8988T (cell line): Measurements from ENCODE around the gene ZNF468.
"Not testable (repeated sequence)": the region's sequence is repeated elsewhere in the genome, so short reads cannot be mapped to it uniquely, and the experiment has no call there.

Experiments used
- DNase-seq: peaks from one replicate; pipeline ENCODE4 v3.0.0; 2011

ZNF468 gene

DNA sequence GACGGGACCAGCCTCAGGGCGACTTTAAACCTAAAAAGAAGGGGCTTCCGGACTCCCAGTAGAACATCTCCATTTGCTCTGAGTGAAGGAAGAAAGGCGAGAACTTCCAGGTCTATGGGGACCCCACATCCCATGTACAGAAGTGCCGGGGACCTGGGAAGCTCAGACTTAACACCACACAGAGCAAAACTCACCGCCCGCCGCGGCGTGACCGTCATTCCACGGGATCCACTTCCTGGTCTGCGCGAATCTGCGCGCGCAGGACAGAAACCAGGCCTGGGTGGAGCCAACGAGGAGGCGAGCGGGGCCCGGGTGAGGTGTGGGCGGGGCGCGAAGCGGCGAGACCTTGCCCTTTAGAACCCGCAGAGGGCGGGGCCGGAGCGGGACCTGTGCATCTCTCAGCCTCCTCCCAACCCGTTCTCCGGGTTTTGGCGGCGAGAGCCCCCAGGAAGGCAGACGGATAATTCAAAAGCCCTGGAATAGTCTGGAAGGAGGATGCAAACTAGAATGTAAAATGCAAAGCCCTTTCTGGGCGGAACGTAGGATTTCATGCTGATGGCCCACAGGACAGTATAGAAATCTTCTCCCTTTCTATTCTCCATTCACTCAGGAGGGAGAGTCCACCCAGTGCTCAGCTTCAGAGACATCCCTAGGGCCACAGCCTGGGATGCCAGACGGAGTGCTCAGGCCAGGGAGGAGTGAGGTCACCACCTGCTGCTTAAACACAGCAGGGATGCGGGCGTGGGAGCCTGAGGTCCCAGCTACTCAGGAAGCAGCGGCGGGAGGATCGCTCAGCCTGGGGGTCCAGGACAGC, at the start of gene ZNF468:
Gene ZNF468, minus strand, starts transcription at position 242 of the 814 bp plus-strand sequence. CDS start 3,347 bp downstream, outside the sequence.
- DNase-seq = peak; percentile 12

DNA sequence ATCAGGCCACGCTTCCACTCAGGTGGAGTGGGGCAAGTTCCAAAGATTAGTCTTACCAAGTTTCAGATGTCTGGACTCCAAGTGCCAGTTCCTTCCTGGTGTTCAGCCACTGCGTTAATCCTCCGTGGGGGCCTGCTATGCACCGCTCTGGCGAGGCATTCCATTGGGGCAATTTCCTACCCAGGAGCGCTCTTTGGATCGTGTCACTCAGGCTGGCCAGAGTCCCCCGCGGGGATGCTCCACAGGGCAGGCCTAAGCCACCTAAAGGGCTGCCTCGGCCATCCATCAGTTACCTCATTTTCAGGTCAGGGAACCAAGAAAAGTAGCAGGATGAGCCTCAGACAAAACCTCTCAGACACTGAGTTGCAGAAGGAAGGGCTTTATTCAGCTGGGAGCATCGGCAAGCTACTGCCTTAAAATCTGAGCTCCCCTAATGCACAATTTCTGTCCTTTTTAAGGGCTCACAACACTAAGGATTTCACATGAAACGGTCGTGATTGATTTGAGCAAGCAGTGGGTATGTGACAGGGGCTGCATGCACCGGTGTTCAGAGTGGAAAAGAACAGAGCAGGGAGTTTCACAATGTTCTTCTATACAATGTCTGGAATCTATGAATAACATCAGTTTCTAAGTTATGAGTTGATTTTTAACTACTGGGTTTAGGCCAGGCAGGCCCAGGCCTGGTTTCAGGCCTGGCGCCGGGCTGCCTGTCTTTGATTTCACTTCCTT, 46.8 kb upstream of the ZNF468 start:
- not testable (repeated sequence) for DNase-seq

DNA sequence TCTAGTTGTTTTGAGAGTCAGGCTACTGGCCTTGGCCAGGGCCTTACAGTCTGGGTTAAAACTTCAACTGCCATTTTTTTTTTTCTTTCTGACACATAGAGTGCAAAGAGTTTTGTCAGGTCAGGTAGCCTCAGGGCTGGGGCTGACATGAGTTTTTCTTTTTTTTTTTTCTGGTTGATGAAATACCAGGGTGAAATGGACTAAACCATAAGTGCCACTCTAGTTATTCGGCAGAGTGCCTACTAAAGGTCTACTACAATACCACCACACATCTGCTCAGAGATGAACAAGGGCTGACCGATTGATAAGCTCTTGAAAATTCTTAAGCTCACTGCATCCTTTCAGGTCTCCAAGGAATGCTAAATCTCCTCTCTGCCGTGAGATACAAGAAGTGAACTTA, 44.4 kb upstream of the ZNF468 start:
- no peak for DNase-seq

DNA sequence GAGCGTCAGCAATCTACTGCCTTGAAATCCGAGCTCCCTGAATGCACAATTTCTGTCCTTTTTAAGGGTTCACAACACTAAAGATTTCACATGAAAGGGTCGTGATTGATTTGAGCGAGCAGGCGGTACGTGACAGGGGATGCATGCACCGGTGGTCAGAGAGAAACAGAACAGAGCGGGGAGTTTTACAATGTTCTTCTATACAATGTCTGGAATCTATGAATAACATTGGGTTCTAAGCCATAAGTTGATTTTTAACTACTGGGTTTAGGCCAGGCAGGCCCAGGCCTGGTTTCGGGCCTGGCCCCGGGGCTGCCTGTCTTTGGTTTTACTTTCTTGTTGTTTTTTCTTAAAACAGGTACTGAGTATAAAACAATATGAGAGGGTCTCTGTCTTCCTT, 41.2 kb upstream of the ZNF468 start:
- DNase-seq = not testable (repeated sequence)

DNA sequence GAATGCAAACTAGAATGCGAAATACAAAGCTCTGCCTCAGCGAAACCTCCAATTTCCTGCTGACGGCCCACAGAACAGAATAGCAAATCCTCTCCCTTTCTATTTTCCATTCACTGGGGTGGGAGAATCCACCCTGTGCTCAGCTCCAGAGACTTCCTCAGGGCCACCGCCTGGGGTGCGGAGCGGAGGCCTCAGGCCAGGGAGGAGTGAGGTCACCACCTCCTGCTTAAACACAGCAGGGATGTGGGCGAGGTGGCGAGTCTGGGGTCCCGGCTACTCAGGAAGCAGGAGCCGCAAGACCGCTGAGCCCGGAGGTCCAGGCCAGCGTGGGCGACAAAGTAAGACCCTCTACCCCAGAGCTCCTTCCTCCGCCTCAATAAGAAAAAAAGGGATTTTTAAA, 40.7 kb upstream of the ZNF468 start:
- no peak for DNase-seq

DNA sequence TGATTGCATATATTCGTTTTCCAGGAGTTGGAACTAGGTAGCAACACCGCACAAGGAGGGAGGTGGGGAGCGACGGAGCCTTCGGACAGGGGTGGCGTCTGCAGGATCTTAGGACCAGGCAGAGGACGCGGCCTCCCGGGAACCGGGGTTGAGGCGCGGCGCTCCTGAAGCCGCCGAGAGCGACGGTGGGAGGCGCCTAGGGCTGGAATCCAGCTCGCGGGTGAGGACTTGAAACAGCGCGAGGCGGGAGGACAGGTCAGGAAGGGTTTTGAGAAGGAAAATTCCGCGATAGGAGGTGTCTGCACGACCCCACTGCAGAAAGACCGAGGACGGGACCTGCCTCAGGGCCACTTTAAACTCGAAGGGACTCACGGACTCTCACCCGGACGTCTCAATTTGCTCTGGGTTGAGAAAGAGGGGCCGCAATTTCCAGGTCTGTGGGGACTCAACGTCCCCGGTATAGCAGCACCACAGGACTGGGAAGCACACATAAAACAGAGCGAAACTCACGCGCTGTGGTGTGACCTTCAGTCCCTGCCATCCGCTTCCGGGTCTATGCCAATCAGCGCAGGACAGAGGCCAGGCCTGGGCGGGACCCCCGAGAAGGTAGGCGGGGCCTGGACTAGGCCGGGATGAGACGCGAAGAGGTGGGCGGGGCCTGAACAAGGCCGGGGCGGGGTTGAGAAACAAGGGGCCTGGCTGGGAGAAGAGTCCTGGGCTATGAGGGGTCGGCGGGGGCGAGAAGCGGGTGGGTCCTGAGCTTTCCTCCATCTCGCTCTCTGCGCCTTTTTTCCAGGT, 39.9 kb upstream of the ZNF468 start, which contains the start of gene ZNF320:
Gene ZNF320, minus strand, starts transcription at position 498 of the 798 bp plus-strand sequence. CDS start 7,380 bp downstream, outside the sequence.
- DNase-seq = peak; percentile 65

DNA sequence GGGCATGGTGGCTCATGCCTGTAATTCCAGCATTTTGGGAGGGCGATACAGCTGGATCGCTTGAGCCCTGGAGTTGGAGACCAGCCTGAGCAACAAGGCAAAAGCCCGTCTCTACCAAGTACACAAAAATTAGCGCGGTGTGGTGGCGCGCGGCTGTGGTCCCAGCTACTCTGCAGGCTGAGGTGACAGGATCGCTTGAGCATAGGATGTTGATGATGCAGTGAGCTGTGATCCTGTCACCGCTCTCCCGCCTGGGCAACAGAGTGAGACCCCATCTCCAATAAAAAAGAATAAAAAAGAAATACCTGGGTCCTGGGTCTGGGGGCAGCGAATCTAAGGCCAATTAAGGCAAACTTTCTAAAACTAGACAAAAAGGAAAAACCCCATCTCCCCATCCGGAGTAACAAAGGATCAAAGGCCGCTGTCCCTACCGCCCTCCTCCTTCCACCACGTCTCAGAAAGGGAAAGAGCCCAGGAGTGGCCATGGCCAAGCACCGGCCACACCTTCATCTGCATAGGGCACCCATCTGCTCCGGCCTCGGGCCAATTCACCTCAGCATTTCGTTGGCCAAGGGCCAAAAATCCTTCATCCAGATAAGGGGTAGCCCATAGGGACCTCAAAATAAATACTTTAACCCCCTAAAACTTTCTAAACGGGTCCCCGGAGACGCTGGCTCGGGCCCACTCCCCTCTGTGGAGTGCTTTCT, 39.2 kb upstream of the ZNF468 start:
- peak; percentile 10 for DNase-seq

DNA sequence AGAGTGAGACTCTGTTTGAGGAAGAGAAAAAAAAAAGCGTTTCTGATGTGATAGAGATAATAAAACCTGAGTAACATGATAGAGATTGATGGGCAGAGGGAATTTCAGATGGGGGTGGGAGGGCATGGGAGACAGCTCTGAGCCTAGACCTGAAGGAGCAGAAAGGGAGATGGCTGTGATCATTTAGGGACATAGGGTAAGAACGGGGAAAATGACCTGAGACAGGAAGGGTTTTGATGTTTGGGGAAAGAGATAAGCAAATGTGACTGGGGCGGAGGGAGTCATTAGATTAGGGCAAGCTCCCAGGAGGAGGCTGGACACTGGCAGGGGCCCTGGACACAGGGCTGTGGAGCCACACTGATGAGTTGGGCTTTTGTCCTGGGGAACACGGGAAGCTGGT, 33.9 kb upstream of the ZNF468 start:
- no peak for DNase-seq

DNA sequence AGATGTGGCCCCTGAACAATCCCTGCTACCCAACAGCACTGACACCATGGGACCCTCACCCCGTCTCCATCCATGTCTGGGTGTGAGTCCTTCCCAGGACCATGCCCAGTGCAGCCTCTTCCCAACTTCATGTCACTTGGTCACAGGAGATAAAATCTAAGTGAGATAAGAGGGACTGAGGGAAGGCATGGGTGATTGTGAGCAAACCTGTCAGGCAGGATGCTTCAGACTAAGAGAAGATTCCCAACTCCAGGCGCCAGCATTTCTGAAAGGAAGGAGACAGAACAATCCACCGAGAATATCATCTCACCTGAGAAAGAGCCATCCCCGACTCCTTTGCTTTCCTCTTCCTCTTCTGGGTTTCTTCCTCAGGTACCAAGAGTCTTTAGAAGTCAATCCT, 32.5 kb upstream of the ZNF468 start:
- no peak for DNase-seq

DNA sequence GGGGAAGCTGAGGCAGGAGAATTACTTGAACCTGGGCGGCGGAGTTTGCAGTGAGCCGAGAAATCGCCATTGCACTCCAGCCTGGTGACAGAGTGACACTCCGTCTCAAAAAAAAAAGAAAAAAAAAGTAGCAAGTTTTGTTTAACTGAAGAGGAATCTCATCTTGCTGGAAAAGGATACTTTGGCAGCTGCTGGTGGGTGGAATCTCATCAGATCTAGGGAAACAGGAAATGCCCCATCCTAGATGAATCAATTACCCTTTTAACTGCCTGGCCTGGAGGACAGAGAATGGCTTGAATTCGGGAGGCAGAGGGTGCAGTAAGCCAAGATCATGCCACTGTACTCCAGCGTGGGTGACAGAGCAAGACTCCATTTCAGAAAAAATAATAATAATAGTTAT, 31.7 kb upstream of the ZNF468 start:
- DNase-seq = no peak

DNA sequence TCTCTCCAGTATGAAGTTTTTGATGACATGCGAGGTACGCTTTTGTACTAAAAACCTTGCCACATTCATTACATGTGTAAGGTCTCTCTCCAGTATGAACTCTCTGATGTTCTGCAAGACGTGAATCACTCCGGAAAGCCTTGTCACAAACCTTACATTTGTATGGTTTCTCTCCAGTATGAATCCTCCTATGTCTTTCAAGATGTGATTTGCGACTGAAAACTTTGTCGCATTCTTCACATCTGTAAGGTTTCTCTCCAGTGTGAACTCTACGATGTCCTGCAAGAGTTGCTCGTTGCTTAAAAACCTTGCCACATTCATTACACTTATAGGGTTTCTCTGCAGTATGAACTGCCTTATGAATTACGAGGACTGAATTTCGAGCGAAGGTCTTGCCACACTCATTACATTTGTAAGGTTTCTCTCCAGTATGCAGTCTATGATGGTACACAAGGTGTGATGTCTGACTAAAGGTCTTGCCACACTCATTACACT, 23.5 kb upstream of the ZNF468 start:
- DNase-seq = no peak

DNA sequence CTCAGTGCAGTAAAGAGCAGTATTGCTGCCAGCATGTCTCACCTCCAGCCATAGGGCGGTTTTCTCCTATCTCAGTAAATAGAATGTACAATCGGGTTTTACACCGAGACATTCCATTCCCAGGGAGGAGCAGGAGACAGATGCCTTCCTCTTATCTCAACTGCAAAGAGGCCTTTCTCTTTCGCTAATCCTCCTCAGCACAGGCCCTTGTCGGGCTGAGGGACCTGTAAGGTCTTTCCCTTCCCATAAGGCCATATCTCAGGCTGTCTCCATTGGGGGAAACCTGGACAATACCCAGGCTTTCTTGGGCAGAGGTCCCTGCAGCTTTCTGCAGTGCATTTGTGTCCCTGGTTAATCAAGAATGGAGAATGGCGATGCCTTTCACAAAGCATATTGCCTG, 15.6 kb upstream of the ZNF468 start:
- not testable (repeated sequence) for DNase-seq

DNA sequence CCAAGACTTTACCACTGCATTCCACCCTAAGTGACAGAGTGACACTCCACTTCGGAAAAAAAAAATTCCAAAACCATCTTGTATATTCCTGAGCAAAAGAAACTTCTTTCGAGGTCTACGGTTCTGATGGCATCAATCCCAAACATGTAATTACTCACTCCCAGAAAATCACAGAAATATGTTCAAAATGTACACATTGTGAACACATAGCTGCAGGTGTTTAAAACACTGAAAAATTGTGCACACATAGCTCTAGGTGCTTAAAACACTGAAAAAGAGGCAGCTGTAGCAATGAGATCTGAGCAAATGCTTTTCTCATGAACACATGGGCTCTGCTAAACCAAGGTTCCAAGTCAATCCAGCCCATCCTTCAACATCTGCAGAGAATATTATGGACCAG, 14.0 kb upstream of the ZNF468 start:
- DNase-seq = no peak

DNA sequence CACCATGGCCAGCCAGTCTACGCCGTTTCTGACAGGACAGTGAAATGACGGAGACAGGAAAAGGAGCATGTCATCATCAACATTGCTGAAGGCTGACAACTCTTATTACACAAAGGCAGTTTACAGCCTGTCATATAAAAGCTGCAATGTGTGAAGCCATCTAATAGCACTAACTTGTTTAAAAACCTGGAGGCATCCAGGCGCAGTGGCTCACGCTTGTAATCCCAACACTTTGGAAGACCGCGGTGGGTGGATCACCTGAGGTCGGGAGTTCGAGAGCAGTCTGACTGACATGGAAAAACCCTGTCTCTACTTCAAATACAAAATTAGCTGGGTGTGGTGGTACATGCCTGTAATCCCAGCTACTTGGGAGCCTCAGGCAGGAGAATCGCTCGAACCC, 10.6 kb upstream of the ZNF468 start:
- not testable (repeated sequence) for DNase-seq

DNA sequence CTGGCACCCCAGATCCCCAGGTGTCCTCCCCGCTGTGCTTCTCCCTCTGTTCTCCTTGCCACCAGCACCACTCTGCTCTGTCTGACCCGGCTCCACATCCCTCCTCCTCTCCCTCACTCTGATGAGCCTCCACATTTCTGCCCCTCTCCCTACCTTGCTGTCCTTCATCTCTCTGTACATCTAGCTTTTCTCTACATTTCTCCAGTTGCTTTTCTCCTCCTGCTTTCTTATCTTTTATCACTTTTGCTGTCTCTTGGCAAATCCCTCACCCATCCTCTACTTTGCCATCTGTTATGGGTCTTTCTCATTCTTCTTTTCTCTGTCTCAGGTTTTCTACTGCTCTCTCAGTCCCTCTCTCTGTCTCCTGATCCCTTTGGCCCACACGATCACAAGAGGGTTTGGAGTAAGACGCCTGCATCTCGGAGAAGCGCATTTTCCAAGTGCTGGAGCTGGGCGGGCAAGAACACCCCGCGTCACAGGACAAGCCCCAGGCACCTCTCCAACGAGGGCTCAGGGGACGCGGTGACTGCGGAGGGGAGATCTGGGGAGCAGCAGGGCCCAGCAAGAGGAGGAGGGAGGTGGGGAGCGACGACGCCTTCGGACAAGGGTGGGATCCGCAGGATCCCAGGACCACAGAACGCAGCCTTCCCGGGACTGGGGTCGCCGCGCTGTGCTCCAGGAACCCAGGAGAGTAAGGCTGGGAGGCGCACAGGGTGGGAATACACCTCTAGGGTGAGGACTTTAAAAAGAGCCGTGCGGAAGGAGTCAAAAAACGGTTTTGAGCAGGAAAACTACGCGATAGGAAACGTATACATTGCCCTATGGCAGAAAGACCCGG, 660 bp downstream of the ZNF468 start:
- DNase-seq = not testable (repeated sequence)

DNA sequence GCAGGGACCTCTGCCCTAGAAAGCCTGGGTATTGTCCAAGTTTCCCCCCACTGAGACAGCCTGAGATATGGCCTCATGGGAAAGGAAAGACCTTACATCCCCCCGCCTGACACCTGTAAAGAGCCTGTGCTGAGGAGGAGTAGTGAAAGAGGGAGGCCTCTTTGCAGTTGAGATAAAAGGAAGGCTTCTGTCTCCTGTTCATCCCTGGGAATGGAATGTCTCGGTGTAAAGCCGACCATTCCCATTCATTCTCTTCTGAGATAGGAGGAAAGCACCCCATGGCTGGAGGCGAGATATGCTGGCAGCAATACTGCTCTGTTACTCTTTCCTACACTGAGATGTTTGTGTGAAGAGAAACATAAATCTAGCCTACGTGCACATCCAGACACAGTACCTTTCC, 10.1 kb downstream of the ZNF468 start:
- not testable (repeated sequence) for DNase-seq

DNA sequence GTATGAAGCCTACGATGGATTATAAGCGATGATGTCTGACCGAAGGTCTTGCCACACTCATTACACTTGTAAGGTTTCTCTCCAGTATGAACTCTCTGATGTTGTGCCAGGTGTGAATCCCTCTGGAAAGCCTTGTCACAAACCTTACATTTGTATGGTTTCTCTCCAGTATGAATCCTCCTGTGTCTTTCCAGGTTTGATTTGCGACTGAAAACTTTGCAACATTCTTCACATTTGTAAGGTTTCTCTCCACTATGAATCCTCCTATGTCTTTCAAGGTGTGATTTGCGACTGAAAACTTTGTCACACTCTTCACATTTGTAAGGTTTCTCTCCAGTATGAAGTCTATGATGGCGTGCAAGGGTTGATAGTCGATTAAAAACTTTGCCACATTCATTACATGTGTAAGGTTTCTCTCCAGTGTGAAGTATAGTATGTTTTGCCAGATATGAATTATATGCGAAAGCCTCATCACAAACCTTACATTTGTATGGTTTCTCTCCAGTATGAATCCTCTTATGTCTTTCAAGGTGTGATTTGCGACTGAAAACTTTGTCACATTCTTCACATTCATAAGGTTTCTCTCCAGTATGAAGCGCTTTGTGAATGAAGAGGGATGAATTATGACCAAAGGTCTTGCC, 16.5 kb downstream of the ZNF468 start:
- not testable (repeated sequence) for DNase-seq

DNA sequence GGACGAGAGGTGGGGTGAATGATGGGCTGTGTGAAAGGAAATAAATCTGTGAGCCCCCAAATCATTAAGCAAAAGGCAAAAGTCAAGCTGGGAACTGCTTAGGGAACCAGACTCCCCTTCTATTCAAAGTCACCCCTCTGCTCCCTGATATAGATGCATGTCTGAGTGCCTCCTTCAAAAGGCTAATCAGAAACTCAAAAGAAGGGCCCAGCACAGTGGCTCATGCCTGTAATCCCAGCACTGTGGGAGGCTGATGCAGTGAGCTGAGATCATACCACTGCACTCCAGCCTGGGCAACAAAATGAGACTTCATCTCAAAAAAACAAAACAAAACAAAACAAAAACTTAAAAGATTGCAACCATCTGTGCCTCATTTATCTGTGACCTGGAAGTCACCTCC, 23.1 kb downstream of the ZNF468 start:
- not testable (repeated sequence) for DNase-seq

DNA sequence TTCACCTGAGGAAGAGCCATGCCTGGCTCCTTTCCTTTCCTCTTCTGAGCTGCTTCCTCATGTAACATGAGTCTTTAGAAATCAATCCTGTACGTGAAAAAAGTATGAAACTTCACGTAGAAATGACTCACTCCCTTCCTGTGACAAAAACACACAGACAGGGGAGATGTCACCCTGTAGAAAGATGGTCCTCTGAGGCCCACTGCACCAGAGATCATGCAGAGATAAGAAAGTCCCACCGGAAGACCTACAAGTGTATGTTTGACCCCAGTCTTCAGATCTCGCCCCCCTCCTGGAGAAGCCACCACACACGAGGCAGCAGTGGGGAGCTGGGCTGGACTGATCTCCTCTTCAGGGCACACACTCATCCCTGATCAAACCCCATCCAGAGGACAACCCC, 23.9 kb downstream of the ZNF468 start:
- not testable (repeated sequence) for DNase-seq

DNA sequence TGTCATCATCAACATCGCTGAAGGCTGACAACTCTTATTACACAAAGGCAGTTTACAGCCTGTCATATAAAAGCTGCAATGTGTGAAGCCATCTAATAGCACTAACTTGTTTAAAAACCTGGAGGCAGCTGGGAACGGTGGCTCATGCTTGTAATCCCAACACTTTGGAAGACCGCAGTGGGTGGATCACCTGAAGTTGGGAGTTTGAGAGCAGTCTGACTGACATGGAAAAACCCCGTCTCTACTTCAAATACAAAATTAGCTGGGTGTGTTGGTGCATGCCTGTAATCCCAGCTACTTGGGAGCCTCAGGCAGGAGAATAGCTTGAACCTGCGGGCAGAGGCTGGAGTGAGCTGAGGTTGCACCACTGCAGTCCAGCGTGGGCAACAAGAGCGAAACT, 27.6 kb downstream of the ZNF468 start:
- not testable (repeated sequence) for DNase-seq

DNA sequence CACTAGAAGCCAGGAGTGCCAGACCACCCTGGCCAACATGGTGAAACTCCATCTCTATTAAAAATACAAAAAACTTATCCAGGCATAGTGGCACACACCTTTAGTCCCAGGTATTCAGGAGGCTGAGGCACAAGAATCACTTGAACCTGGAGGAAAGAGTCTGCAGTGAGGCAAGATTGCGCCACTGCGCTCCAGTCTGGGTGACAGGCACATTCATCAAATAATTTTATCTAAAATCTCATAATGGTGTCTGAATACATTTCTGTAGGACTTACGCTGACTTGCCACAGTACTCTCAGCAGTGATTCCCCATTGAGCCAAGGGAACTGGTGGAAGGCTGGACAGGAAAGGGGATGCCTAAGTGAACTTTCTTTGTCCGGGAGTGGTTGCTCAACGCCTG, 31.7 kb downstream of the ZNF468 start:
- DNase-seq = no peak
